ENCODE measurements around the gene PTPRD. TPM values are rescaled to one million over a fixed set of nuclear protein-coding genes. Genes with fewer than 3 reads are reported as not detected.

The PTPRD gene
- total RNA-seq, 1 experiment from 2014 or later: 79.4 TPM

DNA sequence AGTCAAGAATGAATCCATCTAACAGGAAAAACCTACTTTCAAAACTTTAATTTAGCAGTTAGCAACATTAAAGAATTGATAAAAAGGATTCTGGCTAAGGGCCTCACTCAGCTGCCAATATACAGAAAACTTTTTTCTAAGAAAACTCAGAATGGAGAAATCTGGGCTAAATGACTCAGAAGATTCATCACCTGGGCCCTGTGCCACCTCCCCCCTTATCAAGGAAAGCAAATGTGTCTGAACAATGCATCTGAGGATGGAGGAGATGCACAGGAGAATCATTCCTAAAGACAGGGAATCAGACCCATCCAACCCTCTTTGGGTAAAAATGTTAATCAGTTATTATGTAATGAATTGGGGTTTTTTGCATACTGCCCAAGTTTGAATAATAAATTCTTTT, 2221.2 kb downstream of the PTPRD start:
- H3K36me3 ChIP-seq: no peaks in the 10 kb centered on the region; the same call in 1 of the 2 replicates
- H3K4me3 ChIP-seq: no peak overlapping the region
- H3K27ac ChIP-seq: no peak overlapping the region
- no peaks in the 10 kb centered on the region for H3K27me3 ChIP-seq
- H3K9me3 ChIP-seq (replicated peaks): no peaks in the 10 kb centered on the region
- H3K4me1 ChIP-seq: peaks cover 9% of the 10 kb centered on the region
- no peak for DNase-seq

DNA sequence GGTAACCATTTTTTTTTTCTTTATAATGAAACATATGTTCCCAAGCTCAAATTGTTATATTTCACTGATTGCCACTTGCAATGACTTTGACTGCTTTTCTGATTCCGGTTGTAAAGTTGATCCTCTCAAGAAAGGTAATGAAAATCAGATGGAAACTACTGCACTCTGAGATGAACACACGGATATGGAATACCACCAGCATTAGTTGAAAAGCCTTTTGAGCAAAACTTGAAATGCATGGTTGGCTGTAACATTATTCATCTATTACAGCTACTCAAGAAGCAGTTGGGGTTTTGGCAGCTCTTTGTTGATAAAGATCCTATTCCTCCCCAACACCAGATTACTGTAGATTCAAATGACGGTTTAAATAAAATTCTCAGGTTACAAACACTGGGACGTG, 2221.7 kb downstream of the PTPRD start:
- H3K36me3 ChIP-seq: no peaks in the 10 kb centered on the region; the same call in 1 of the 2 replicates
- H3K4me1 ChIP-seq: peaks cover 9% of the 10 kb centered on the region
- H3K9me3 ChIP-seq (replicated peaks): no peaks in the 10 kb centered on the region
- H3K4me3 ChIP-seq: no peak overlapping the region
- DNase-seq: no peak
- no peaks in the 10 kb centered on the region for H3K27me3 ChIP-seq
- no peak overlapping the region for H3K27ac ChIP-seq

DNA sequence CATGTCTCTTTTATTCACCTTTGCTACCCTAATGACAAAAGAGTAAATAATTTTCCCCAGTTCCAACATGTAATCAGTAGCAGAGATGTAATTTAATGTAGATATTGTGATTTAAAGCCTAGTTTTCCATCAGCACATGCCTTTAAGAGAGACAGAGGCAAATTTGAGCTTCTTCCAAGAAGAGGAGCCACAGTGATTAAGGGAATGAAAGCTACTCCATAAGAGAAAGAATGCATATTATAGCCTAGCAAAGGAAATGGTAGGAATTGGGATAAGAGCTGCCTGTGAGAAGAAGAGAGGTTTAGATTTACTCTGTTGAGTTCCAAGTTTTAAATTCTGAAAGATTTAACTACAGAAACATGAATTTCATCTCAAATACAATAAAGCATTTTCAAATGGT, 2222.2 kb downstream of the PTPRD start:
- Histone ChIP-seq H3K4me3 (no peak overlapping the region), H3K4me1 (peaks cover 9% of the 10 kb centered on the region), H3K27ac (no peak overlapping the region), H3K9me3 (replicated peaks) (no peaks in the 10 kb centered on the region), H3K36me3 (no peaks in the 10 kb centered on the region; the same call in 1 of the 2 replicates), H3K27me3 (no peaks in the 10 kb centered on the region)
- no peak for DNase-seq

DNA sequence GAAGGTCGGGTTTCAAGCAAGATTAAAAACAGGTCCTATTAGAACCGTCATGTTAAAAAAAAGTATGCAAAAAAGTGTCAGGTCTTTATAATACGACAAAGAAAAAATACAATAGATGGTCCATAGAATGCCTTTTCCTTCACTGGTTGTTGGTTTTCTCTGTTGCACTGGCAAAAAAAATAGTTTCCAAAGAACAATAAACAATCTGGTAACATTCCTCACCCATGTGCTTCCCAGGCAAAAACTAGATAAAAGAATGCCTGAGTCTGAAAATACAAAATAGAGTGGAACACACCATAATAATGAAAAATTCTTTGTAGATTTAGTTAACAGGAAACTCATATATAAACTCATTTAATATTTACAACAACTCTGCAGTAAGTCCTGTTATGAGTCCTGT, 2223.3 kb downstream of the PTPRD start:
- no peaks in the 10 kb centered on the region; the same call in none of the 2 replicates for H3K36me3 ChIP-seq
- H3K9me3 ChIP-seq (replicated peaks): no peaks in the 10 kb centered on the region
- H3K27ac ChIP-seq: no peak overlapping the region
- H3K27me3 ChIP-seq: no peaks in the 10 kb centered on the region
- H3K4me3 ChIP-seq: no peak overlapping the region
- peaks cover 9% of the 10 kb centered on the region for H3K4me1 ChIP-seq
- DNase-seq: no peak

DNA sequence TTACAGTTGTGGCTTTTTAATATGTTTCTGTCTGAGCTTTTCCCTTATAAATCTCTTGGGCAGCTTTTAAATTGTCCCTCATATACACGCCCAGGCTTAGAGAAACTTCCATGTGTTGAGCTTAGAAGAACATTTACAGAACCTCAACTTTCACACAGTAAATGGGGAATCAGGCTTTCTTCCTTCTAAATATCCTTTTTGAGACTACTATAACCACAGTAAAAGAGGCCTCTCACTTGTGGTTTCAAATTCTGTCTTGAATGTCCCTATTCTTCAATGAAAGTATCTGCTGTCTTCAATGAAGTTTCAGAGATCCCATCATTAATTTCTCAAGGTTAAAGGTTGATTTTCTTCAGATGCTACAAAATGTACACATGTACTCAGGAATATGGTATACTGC, 2224.7 kb downstream of the PTPRD start:
- Histone ChIP-seq H3K27me3 (no peaks in the 10 kb centered on the region), H3K9me3 (replicated peaks) (no peaks in the 10 kb centered on the region), H3K4me1 (peaks cover 9% of the 10 kb centered on the region), H3K27ac (peak overlapping the region; percentile 21; the same call in 1 of the 2 replicates), H3K36me3 (no peaks in the 10 kb centered on the region; the same call in none of the 2 replicates), H3K4me3 (no peak overlapping the region)
- no peak for DNase-seq

DNA sequence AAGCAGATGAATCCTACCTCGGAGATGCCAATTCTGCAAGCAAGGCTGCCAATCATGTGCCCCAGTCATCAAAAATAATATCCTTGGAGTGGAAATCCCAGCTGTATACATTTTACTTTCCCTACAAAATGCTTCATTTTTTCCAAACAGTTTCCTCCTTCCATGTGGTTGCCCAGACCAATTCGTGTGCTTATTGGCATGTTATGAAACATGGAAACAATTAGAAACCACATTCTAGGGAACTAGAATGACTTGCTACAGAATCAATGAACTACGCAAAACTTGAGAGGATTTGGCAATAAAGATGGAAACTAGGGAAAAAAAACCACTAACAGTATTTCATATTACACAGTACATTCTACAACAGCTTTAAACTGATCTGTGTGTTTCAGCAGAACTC, 2228.7 kb downstream of the PTPRD start:
- H3K9me3 ChIP-seq (replicated peaks): no peaks in the 10 kb centered on the region
- no peak for DNase-seq
- H3K36me3 ChIP-seq: no peaks in the 10 kb centered on the region; the same call in none of the 2 replicates
- H3K27me3 ChIP-seq: no peaks in the 10 kb centered on the region
- H3K27ac ChIP-seq: no peak overlapping the region
- H3K4me1 ChIP-seq: peaks cover 9% of the 10 kb centered on the region
- no peak overlapping the region for H3K4me3 ChIP-seq

DNA sequence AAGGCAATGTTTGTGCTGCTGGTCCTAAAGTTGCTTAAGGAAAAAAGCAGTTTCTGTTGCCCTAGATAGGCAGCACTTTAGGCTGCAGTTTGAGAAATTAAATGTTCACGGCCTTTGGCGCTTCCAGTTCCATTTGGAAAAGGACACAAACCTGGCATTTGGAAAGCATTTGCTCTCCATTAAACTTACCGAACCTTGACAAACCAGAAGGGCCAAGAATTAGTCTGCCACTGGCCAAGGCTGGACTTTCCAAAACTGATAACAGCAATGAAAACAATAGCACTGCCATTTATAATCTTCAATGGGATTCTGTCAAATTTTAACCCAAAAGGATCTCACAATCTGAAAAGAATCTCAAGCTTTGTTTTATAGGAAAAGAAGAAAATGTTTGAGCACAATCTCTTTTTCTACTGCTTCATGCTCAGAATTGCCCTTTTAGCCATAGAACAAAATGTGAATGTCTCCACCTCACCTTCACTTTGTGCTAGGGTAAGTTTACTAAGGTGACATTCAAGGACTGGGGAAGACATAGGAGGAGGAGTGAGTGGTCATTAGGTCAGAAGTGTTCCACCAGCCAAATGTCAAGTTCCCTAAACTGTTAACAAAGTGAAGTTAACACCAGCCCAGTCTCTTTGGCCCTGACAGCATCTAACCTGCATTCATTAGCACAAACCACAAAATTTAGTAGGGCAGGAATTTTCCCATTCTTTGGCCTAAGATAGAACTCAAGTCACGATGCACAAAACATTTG, 2229.8 kb downstream of the PTPRD start:
- no peak overlapping the region for H3K4me3 ChIP-seq
- peaks cover 9% of the 10 kb centered on the region for H3K4me1 ChIP-seq
- no peaks in the 10 kb centered on the region for H3K27me3 ChIP-seq
- no peaks in the 10 kb centered on the region; the same call in none of the 2 replicates for H3K36me3 ChIP-seq
- no peaks in the 10 kb centered on the region for H3K9me3 ChIP-seq (replicated peaks)
- H3K27ac ChIP-seq: no peak overlapping the region
- no peak for DNase-seq

DNA sequence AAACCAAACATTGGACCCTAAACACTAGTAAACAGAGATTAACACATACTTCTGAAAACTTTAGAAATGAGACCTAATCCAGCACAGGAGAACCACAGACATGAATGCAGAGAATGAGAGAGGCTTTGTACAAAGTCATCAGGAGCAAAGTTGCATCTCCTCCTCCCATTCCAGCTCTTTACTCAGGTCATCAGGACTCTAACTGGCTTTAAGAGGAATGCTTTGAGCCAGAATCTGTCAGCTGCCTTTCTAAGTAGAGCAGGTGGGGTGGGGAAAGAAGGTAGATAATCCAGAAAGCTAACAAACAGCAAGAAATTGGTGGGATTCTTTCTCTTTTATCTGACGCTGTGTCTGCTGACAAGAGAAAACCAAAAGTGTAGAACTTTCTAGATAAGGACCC, 2230.5 kb downstream of the PTPRD start:
- no peak for DNase-seq
- Histone ChIP-seq H3K4me3 (no peak overlapping the region), H3K36me3 (no peaks in the 10 kb centered on the region; the same call in none of the 2 replicates), H3K27me3 (no peaks in the 10 kb centered on the region), H3K9me3 (replicated peaks) (no peaks in the 10 kb centered on the region), H3K27ac (no peak overlapping the region), H3K4me1 (peaks cover 2% of the 10 kb centered on the region; the same call in 1 of the 2 replicates)

DNA sequence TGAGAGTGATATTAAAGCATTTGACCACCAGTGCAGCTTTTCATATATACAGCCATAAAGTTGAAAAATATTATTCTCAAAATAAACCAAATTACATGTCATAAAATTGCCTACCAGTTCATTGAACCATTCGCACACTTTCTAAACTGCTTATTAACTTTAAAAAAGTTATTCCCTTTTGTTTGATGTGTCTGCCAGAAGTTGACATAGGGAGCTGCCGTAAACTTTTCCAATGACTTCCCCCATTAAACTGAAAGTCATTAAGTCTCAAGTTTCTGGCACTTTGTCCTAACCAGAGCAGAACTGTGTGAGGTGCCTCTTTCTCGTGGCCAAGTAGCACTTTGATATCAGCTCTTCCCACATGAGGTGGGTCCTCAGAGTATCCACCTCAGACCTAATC, 2231.2 kb downstream of the PTPRD start:
- H3K36me3 ChIP-seq: no peaks in the 10 kb centered on the region; the same call in 1 of the 2 replicates
- H3K9me3 ChIP-seq (replicated peaks): no peaks in the 10 kb centered on the region
- H3K27ac ChIP-seq: no peak overlapping the region
- H3K4me3 ChIP-seq: no peak overlapping the region
- no peaks in the 10 kb centered on the region for H3K27me3 ChIP-seq
- DNase-seq: no peak
- H3K4me1 ChIP-seq: no peaks in the 10 kb centered on the region

DNA sequence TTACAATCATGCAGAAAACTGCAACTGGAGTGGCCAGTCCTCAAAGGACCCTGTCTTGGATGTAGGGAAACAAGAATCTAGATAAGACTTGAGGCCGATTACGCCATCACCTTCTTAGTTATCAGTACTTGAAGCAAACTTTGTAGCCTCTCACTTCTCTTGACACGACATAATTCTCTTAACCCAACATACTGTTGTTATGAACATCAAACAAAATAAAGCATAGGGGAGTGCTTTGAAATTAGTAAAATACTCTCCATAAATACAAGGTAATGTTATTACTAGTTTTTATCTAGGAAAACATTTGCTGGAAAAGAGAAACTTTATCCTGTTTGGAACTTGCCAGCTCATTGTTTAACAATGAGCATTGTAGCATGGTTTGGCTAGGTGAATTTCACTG, 2238.3 kb downstream of the PTPRD start:
- Histone ChIP-seq H3K36me3 (peaks cover 8% of the 10 kb centered on the region; the same call in 1 of the 2 replicates), H3K4me1 (no peaks in the 10 kb centered on the region), H3K4me3 (no peak overlapping the region), H3K9me3 (replicated peaks) (no peaks in the 10 kb centered on the region), H3K27ac (no peak overlapping the region), H3K27me3 (no peaks in the 10 kb centered on the region)
- no peak for DNase-seq

DNA sequence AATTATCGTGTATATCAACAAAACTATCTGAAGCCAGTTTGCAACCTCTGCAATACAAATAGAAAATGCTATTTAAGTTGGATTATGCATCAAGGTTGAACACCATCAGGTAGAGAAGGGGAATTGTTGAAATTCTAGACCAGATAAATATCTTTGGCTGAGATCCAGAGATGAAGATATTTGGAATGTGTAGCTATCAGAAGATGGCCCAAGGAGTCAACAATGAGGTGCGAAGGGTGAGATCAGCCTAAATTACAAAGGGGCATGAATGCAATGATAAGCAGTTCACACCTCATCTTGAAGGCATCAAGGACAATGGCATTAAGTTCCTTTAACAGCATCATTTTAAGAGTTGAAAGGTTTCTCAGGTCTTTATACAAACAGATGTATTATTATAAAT, 2241.1 kb downstream of the PTPRD start:
- Histone ChIP-seq H3K4me1 (no peaks in the 10 kb centered on the region), H3K4me3 (no peak overlapping the region), H3K27me3 (no peaks in the 10 kb centered on the region), H3K36me3 (peaks cover 8% of the 10 kb centered on the region; the same call in 1 of the 2 replicates), H3K27ac (no peak overlapping the region), H3K9me3 (replicated peaks) (no peaks in the 10 kb centered on the region)
- DNase-seq: no peak

DNA sequence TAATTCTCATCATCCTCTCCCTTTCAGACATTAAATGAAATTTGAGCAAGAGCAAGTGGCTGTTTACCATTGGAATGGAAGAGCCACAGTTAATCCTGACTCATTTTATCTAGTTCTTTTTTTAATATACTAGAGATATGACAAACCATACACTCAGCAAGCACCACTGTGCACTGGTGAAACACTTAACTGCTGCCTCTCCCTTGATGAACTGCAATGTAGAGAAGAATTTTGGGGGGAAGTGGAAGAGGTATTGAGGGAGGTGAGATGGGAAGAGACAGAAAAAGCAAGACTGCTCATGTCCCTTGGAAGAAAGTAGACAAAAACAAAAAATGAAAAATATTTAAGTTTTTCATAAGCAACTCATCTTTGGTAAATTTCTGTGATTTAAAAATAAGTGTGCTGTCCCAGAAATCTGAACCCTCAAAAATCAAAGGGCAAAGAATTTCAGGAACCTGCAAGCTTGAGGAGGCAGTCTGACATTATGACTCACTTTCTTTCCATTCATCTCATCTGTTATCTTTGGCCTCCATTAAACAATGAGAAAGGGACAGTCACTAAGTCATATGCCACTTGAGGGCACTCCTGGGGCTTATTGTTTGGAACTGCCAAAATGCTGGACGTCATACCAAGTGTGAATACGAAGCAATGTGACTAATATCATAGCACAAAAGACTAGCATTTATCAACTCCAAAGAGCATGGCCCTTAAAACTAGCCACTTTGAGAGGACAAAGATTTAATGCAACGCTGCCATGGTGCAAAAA, 2246.5 kb downstream of the PTPRD start:
- H3K4me3 ChIP-seq: no peak overlapping the region
- no peak for DNase-seq
- H3K4me1 ChIP-seq: peaks cover 6% of the 10 kb centered on the region; the same call in 1 of the 2 replicates
- no peaks in the 10 kb centered on the region; the same call in 1 of the 2 replicates for H3K36me3 ChIP-seq
- no peaks in the 10 kb centered on the region for H3K9me3 ChIP-seq (replicated peaks)
- H3K27ac ChIP-seq: no peak overlapping the region
- H3K27me3 ChIP-seq: no peaks in the 10 kb centered on the region

DNA sequence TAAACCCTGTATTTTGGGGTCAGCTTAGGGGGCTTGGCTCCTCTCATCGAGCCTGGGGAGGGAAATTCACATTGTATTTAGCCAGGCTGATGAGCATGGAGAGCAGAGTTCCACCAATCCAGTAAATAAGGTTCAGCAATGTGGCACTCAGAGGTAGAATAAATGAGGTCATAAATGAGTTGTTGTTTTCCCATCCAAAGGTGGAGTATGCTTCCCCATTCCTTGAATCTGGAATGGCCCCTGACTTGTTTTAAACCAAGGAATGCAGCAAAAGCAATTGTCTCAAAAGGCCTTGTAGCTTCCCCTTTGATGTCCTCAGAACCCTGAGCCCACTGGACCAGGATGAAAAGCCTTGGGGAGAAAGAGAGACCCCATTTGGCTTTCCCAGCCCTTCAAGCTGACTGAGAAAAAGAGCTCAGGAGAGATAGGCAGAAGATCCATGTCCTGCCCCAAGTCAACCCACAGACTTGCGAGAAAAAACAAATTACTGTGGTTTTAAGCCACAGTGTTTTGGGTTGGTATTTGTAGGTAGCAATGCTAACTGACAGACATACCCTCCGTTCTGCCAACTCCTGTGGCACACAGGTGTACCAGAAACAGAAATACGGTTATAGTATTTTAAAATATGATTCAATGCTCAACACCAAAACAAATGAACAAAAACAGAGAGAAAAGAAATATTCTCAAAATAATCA, 2247.2 kb downstream of the PTPRD start:
- no peak overlapping the region for H3K4me3 ChIP-seq

DNA sequence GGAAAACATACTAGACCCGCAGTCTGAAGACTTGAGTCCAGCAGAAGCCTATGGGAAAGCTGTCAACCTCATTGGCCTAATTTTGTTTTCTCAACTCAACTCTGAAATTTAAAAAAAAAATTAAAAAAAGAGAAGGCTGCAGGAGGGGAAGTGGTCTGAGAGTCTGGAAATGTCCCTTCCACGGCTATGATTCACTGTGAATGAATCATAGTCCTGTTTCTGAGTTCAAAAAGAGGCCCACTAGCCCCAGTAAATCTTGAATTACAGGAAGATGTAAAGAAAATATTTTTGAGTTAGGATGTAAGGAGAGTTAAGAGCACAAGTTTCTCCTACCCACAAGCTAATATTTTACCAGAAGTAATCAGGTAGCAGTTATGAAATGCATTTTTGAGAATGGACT, 2247.8 kb downstream of the PTPRD start:
- H3K4me3 ChIP-seq: no peak overlapping the region

More for the DNA sequence above, 2247.2 kb downstream of the PTPRD start:
- Histone ChIP-seq H3K36me3 (no peaks in the 10 kb centered on the region; the same call in 1 of the 2 replicates), H3K27ac (peak overlapping the region; percentile 15; the same call in 1 of the 2 replicates), H3K27me3 (no peaks in the 10 kb centered on the region), H3K9me3 (replicated peaks) (no peaks in the 10 kb centered on the region), H3K4me1 (peaks cover 6% of the 10 kb centered on the region; the same call in 1 of the 2 replicates)
- no peak for DNase-seq

More for the DNA sequence above, 2247.8 kb downstream of the PTPRD start:
- peaks cover 6% of the 10 kb centered on the region; the same call in 1 of the 2 replicates for H3K4me1 ChIP-seq
- no peaks in the 10 kb centered on the region for H3K27me3 ChIP-seq
- no peaks in the 10 kb centered on the region for H3K9me3 ChIP-seq (replicated peaks)
- peak in 1 of 2 experiments; percentile 12 for DNase-seq
- no peaks in the 10 kb centered on the region; the same call in 1 of the 2 replicates for H3K36me3 ChIP-seq
- peak overlapping the region; percentile 15; the same call in 1 of the 2 replicates for H3K27ac ChIP-seq
